Jurkat, Clone E6-1 (cell line): ENCODE data around the gene CNTNAP2.
"Not testable (repeated sequence)": the region's sequence is repeated elsewhere in the genome, so short reads cannot be mapped to it uniquely, and the experiment has no call there.

Source experiments
- DNase-seq: peaks from one replicate; pipeline ENCODE4 v3.0.0-alpha.2; 2011; ENCODE audit warnings: low read depth, low spot score
- H3K4me3 ChIP-seq: 2 replicates; pipeline ENCODE4 v1.5.1; 2011; ENCODE audit warnings: mild to moderate bottlenecking, low read length, control low read depth, moderate library complexity

The CNTNAP2 gene

DNA sequence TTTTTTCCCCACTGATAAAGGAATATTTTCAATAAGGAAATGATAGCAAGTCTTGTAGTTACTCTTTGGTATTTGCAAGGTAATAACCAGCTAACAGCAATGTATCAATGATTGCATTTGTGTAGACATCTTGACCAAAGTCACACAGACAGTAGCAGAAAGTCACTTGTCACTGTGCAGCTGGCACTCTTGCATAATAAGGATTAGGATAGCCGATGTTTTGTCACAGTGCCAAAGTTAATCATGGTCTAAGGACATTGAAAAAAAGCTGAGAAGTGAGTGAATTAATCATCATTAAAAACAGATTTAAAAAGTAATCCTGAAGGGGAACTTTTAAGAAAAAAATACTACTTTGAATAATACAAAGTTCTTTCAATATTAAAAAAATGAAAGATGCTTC lies 1639.7 kb downstream of the CNTNAP2 start:
- no peak overlapping the region for H3K4me3 ChIP-seq
- no peak for DNase-seq

DNA sequence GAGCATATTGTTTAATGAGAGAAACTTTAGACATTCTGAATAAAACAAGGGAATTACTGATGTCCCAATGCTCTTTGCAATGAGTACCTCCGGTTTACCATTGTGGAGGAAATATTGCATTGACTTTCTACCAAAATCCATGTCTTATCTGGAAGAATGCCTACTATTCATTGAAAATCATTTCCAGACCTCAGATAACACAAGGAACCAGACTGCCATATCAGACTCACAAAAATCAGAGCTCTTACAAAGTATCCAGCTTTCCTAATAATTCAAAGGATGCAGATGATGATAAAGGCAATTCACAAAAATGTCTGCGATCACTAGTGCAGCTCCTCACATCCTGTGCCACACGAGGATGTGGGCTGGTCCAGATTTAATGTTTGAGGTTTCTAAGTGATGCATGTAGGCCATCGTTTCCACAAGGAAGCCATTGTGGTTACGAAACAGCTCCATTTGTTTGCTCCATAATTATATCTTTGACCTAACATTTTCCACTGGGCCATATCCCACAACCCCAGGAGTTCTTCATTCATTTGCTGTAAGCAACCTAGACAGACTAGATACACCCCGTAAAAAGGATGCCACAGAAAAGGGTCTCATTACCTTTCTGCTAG lies 1642.8 kb downstream of the CNTNAP2 start:
- no peak overlapping the region for H3K4me3 ChIP-seq
- DNase-seq: no peak

DNA sequence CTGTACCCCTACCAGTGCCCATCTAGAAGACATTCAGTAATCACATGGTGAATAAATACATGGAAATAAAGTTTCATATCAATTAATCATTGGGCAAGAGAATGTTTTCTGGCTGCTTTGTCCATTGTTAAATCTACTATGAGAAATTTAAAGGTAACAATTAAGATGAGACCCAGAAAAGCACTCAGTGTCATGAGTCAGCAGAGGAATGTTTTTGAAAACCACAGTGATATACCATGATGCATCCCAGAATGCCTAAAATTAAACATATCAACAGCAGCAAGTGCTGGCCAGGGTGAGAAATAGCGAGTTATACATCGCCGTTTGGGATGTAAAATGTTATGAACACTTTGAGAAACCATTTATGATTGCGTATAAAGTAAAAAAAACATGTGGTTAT lies 1648.7 kb downstream of the CNTNAP2 start:
- no peak for DNase-seq
- no peak overlapping the region for H3K4me3 ChIP-seq

DNA sequence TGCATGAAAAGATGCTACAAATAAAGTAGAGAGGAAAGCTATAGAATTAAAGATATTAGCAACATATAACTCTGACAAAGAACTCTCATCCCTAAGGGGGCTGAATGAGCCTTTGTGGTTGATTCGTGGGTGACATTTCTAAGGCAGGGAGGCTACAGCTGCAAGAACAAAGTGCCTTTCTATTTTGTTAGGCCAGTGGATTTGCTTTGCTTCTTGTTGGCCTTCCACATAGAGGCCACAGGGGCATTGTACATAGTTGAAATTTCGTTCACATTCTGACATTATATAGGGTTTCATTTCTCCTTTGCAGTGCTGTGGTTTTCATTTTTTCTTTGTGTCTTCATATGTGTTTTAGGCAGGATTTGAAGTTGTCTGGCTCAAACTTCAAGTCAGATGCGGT lies 1654.7 kb downstream of the CNTNAP2 start:
- no peak for DNase-seq
- H3K4me3 ChIP-seq: no peak overlapping the region

DNA sequence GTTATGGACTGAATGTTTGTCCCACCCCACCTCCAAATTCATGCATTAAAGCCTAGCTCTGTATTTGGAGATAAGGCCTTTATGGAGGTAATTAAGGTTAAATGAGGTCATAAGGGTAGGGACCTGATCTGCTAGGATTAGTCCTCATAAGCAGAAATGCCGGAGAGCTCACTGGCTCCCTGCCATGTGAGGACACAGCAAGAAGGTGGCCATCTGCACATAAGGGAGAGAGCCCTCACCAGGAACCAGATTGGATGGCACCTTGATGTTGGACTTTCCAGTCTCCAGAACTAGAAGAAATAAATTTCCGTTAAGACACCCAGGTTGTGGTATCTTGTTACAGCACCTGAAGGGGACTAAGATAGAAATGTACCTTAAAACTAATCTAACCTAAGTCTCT lies 1657.9 kb downstream of the CNTNAP2 start:
- DNase-seq: no peak
- H3K4me3 ChIP-seq: no peak overlapping the region

DNA sequence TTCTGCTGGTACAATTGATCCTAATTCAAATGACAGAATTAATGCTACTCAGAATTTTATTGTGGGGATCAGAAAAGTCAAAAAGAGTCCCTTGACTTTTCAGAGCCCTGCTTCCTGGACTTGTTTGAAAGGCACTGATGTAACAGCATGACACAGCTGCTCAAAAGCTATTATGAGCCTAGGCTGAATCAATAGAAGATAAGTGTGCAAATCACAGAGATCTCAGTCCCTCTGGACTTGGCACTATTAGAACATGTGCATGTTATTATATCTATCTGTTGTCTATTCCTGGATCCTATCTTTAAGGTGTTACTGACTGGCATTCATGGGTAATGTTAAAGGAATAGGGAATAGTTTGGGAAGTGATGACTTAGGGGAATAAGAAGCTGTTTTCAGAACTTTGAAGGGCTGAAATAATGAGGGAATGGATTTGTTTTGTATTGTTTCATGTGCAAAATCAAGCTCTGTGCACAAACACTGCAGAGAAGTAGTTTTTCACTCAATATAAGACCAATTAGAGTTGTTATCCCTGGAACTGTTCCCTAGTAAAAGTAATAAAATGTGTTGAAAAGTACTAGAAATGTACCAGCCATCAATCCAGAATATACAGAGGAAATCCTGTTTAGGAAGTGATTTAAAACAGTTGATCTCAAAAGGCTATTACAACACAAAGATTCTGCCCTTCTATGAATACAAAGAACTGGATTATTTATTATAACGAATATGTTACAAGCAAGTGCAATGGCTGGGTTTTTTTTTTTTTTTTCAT lies 1659.1 kb downstream of the CNTNAP2 start:
- DNase-seq: no peak
- no peak overlapping the region for H3K4me3 ChIP-seq

DNA sequence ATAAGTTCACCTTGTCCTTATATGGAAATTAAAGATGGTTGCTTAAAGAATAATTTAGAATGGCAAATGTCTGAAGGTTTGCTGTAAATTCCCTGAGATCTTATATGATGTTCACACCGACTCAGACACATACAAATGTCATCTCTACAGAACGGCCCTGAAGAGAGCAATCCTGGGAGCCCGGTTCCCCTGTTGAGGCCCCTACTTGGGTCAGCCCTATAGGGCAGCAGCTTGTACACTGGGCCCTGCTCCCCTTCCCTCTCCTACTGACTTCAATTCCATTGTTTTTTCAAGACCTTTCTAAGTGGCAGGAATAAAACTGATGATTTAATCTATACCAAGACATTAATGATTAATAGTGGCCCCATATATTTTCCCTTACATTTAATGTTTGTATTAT lies 1660.7 kb downstream of the CNTNAP2 start:
- no peak overlapping the region for H3K4me3 ChIP-seq
- no peak for DNase-seq

DNA sequence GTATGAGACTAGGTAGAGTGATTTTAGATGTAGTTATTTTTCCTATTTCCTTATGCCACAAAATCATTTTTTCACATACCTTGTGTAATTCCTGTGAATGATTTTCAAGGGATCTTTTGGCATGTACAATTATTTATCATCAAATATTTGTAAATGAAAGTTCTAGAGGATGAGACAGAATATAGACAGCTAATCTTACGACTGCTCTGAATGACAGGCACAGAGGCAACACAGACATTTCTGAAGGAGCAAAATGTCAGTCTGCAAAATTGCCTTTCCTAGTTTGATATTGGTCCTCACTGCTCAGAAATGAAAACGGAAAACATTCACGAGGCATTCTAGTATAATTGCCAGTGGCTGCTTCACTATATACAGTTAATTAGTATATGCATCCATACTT lies 1663.3 kb downstream of the CNTNAP2 start:
- no peak overlapping the region for H3K4me3 ChIP-seq
- DNase-seq: no peak

DNA sequence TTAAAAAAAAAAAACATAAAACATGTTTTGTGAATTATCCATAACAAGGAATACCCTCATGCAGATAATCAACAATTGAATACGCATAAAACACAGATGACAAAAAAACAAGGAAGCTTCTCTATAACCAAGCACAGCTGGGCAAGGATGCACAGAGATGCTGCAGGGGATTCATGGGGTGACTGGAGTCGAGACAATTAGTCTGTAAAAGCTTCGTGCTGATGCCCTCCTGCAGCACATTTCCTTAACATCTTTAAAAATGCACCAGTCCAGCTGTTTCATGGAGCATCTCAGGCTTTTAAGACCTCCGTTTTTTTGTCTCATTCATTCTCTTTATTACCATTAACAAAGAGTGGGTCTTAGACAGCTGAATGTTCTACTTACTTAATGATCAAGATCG lies 1680.0 kb downstream of the CNTNAP2 start:
- no peak overlapping the region for H3K4me3 ChIP-seq
- DNase-seq: no peak

DNA sequence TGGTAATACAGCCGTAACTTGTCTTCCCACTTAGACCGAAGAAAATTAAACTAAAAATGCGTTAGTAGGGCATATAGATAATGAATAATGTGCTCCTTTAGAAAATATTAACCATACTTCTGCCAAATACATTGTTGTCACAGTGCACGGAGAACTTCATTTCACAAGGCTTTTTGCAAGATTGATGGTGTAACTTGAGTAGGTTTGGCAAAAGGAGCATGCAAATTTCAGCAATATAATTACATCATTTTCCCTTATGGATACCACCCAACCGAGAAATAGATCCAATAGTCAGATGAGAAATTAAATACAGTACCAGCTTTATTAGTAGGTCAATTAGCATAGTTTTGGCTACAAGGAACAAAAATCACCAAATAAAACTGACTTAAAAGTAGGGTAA lies 1681.4 kb downstream of the CNTNAP2 start:
- H3K4me3 ChIP-seq: no peak overlapping the region
- no peak for DNase-seq

DNA sequence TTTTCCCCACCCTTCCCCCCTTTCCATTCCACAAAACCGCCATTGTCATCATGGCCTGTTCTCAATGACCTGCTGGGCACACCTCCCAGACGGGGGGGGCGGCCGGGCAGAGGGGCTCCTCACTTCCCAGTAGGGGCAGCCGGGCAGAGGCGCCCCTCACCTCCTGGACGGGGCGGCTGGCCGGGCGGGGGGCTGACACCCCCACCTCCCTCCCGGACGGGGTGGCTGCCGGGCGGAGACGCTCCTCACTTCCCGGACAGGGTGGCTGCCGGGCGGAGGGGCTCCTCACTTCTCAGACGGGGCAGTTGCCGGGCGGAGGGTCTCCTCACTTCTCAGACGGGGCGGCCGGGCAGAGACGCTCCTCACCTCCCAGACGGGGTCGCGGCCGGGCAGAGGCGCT lies 1685.2 kb downstream of the CNTNAP2 start:
- not testable (repeated sequence) for H3K4me3 ChIP-seq, DNase-seq

DNA sequence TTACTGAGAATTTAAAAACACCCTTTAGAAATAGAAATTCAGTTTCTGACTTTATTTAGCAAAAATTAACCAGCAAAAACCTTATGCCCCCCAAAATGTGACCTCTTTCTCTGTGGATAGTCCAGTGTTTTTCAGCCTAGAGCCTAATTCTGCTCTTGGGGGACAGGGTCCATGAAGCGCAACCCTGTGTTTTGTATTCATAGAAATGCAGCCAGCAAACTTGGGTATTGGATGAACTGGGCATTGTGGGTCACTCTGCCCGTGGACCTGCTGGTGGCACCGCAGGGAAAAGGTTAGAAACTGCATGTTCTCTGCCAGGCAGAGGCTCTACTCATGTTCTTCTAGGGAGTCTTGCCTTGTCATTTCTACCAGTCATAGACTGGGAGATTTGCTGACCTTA lies 1686.5 kb downstream of the CNTNAP2 start:
- no peak for DNase-seq
- no peak overlapping the region for H3K4me3 ChIP-seq

DNA sequence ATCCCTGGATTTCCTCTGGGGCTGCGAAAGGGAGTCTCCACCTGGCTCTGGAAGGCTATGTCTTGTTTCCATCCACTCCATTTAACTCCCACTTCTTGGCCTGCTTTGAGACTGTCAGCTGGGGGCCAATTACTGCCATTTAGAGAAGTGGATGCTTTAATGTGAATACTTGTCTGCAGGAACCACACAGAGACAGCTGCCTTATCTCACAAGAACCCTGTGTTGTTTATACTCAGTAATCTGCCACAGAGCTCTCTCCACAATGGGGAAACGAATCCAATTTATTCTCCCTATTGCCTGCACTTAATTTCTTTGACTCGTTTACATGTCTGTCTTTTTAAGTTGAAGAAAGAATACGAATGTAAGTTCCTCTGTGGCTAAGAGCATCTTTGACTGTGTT lies 1687.0 kb downstream of the CNTNAP2 start:
- DNase-seq: no peak

DNA sequence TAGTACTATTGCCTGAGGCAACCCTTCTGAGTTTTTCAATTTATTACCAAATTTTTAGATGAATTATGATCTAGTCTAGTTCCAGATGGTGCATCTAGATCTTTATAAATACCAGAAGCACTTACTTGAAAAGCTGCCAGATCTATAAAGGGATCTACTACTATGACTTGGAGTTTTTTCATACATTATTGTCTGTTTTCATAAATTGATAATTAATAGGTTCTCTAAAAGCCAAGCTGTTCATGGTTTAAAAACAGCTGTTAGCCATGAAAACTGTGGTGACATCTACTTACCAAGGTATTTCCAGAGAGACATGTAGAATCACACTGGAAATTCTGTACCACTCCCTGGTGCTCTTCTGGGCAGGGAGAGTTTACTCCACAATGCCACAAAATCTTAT lies 1687.4 kb downstream of the CNTNAP2 start:
- no peak overlapping the region for H3K4me3 ChIP-seq
- DNase-seq: no peak

More for the DNA sequence above, 1687.0 kb downstream of the CNTNAP2 start:
- no peak overlapping the region for H3K4me3 ChIP-seq

DNA sequence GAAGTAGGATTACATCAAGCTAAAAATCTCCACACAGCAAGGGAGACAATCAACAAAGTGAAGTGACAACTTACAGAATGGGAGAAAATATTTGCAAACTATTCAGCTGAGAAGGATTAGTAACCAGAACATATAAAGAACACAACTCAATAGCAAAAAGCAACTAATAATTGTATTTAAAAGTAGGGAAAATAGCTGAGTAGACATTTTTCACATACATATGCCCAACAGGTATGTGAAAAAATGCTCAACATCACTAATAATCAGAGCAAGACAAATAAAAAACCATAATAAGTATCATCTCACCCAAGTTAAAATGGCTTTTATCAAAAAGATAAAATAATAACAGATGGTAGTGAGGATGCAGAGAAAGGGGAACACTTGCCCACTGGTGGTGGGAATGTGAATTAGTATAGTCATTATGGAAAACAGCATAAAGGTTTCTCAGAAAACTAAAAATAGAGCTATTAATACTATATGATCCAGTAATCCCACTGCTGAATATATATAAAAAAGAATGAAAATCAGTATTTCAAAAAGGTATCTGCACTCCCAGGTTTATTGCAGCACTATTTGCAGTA lies 1689.5 kb downstream of the CNTNAP2 start:
- H3K4me3 ChIP-seq: no peak overlapping the region
- no peak for DNase-seq

DNA sequence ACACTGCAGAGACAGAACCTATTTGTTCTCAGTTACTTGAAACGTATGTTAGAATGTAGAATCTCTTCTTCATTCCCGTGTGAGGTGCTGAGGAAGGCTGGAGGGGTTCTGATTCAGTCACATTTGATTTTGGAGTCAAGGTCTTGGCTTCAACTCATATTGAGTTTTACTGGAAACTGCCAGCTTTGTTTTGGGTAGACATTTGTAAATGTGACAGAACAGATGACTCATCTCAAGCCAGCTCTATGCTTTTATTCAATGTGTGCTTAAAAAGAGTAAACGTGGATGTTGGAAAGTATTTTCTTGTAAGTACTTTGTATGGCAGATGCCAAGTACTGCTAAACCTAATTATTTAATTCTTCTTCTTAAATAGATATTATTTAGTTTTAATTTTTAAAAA lies 1693.2 kb downstream of the CNTNAP2 start:
- no peak for DNase-seq
- H3K4me3 ChIP-seq: no peak overlapping the region

DNA sequence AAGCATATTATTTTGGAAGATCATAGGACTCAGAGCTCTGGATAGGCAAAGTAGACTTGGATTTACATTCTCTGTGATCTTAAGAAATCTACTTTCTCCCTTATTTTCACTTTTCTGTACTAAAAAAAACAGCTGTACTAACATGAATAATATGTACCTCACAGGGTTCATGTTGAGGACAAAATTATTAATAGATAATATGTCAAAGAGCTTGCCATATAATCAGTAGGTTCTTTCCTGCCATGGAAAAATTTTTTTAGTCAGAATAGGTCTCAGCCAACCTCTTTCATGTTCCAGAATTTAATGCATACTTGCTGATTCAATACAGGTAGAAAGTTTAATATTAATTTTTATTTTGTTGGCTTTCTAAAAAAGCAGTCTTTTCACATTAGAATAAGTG lies 1693.7 kb downstream of the CNTNAP2 start:
- H3K4me3 ChIP-seq: no peak overlapping the region
- DNase-seq: no peak

DNA sequence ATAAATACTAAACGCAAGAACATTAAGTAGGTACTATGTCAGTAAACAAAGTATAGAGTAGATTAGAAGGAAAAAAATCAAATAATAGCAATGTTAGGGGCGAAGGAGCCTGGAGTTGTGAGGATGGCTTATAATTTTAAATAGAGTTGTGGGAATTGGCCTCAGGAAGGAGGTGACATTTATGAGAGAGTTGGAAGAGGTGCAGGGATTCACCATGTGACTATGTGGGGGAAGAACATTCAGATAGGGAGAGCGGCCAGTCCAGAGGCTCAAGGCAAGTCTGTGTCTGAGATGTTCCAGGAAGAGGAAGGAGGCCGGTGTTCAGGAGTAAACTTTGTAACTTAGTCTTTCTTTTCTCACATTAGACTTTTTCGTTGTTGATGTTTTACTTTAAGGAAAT lies 1695.3 kb downstream of the CNTNAP2 start:
- H3K4me3 ChIP-seq: no peak overlapping the region
- no peak for DNase-seq

DNA sequence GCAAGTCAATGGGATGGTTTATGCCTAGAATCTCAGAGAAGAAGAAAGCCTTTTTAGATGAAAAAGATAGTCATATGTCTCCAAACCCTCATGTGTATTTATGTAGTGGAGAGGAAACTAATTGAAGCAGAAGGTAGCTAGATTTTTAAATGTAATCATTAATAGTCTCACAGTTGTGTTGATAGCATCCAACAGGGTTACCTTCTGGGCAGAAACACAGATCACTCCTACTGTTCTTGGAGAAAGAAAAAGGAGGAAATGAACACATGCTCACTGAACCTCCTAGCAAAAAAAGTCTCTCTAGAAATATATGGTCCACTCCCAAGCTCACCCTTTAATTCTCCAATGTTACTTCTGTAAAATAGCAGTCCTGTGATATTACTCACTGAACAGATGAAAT lies 1696.7 kb downstream of the CNTNAP2 start:
- H3K4me3 ChIP-seq: no peak overlapping the region
- no peak for DNase-seq

DNA sequence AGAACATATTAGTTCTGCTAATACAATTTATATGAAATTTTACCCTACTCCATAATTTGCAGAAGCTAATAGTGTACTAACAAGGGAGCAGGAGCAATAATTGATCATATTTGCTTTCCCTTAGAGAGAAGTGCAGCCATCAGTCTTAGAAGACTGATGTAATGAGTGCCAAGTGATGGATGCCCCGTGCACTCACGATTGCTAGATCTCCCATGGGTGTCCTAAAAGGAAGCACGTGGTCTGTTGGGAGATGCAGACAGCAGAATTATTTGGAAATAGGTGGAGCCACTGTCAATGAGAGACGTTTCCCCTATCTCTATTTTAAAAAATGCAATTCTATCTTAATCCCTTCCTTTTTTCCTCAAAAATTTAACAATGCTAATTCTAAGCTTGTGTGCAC lies 1701.7 kb downstream of the CNTNAP2 start:
- no peak overlapping the region for H3K4me3 ChIP-seq
- DNase-seq: no peak

DNA sequence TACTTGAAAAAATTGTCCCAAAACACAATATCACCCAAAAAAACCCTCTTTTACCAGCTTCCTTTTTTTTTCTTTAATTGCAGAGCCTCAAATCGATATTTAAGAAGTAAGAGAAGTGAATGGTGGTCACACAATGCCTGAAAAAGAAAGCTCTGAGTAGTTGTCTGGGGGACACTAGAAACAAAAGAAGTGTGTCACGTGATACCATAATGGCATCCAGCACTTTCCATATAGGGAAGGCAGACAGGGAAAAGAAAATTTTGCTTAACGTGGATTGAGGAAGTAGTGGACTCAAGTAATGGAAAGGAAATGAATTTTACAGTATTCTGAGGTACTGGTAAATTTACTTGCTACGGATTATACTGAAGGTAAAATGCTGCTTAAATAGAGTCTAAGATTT lies 1708.1 kb downstream of the CNTNAP2 start:
- H3K4me3 ChIP-seq: no peak overlapping the region
- DNase-seq: no peak
